Measurements from ENCODE around the gene LYSET.
"Not testable (repeated sequence)": the region's sequence is repeated elsewhere in the genome, so short reads cannot be mapped to it uniquely, and the experiment has no call there.

The LYSET gene

DNA sequence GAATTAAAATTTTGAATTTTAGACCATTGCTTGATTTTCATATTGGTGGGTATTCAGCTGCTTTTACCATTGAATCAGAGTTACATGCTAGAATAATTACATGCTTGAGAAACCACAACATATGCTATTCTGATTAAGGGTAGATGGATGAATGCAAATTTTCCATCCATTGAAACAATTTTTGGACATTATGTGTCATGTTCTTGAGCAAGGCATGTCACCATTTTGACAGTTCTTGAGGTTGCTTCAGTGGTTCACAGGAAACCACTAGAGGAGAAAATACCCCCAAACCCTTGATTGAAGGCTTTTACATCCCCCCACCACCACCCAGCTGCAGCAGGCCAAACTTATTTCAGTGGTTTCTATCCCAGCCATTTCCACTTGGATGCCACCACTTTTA is 35.4 kb downstream of the LYSET start:
- DNase-seq, result no peak

DNA sequence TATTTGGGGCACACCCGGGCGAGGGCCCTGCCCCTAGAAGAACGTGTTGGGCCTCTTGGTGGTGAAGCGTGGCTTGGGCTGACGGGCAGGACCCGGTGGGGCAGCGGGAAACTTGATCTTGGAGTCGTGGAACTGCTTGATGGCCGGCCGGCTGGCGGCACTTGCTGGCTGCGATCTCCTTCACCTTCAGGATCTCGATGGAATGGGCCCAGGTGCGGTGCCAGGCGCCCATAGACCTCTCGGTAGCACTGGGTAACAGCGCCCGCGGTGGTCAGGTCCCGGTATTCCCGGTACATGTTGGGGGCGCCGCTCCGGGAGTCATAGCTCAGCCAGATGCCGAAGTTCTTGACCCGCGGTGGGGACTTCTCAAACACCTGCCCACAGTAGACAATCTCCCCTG is 38.4 kb downstream of the LYSET start:
- DNase-seq, result no peak

GRCh38 chr14:93228550-93228949 is 43.4 kb downstream of the LYSET start:
- no peak for DNase-seq

GRCh38 chr14:93230539-93230938 is 45.4 kb downstream of the LYSET start:
- no peak for DNase-seq

DNA sequence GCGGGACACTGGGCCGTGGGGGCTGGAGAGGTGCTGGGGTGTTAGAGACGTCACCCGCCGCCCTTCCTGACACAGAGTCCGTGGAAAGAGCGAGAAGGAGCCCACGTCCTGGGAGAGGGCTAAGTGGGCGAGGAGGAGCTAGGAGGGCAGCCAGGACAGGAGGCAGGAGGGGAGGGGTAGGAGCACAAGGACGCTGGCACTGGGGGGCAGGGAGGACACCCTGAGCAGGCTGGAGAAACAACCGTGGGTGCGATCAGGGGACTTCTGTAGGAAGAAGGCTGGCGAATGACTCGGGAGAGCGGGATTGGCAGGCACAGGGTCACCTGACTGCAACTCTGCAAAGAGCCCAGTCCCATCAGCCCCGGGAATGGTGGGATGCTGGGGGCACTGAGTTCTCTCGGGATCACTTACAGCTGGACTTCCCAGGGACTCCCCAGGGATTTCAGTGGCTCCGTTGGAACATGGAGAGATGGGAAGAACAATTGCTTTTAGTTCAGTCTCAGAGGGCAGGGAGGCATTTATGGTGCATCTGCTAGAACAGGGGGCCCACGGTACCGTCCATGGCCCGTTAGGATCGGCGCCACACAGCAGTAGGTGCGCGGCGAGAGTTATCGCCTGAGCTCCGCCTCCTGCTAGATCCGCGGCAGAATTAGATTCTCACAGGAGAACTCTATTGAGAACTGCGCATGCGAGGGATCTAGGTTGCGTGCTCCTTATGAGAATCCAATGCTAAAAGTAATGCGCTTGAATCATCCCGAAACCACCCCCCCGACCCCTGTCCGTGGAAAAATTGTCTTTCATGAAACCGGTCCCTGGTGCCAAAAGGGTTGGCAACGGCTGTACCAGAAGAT is 46.2 kb downstream of the LYSET start:
- DNase-seq, result peak in 37 of 51 donors; percentile 5 to 67 (median 35)

DNA sequence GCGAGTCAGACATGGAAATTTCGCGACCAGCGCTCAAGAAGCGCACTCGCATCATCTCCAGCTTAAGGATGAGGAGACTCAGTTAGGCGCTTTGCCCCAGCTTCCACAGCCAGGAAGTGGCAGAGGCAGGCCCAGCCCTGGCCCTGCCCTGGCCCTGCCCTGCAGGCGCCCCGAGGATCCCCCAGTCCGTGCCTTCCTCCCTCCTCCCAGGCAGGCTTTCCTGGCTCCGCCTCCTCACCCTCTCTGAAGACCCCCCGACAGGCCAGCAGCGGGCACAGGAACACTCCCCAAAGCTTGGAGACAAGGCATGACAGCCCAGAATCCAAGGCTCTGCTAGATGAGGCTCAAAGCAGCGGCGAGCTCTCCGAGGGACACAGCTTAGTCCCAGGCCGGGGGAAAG is 47.0 kb downstream of the LYSET start:
- DNase-seq, result no peak

- not testable (repeated sequence) for DNase-seq
Measured at GRCh38 chr14:93233078-93233477, 48.0 kb downstream of the LYSET start.

- DNase-seq, result peak in 1 of 51 donors; percentile 41
Measured at GRCh38 chr14:93234798-93235197, 49.7 kb downstream of the LYSET start.
